ENCODE measurements around the gene EXTL2.

EXTL2 gene

DNA sequence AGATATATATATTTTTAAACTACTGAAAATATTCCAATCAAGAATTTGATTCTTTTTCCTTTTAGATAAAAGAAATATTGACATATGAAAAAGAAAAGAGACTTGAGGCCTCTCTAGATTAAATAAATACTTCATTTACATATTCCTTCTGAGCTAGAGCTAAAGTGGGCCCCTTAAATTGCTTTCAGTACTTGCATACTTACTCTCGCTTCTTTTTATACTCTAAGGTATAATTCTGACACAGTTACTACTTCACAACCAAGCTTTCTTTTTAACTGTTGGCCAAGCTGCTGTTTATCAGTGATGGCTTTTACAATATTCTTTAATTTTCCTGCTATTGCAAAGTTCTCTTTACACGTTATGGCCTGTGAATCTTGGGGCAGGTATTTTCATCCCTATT is 24.6 kb downstream of the EXTL2 start:
- Histone ChIP-seq H3K4me3 (replicated peaks; ENCODE audit: insufficient read depth, low read length) (no peak overlapping the region), H3K27ac (replicated peaks) (no peak overlapping the region), H3K27me3 (ENCODE audit: insufficient read depth, poor library complexity, severe bottlenecking) (no peaks in the 10 kb centered on the region)
- no peak for DNase-seq (ENCODE audit: low read depth in 1 of 2, low spot score in 1 of 2)
- TF ChIP-seq, protein P1, sequence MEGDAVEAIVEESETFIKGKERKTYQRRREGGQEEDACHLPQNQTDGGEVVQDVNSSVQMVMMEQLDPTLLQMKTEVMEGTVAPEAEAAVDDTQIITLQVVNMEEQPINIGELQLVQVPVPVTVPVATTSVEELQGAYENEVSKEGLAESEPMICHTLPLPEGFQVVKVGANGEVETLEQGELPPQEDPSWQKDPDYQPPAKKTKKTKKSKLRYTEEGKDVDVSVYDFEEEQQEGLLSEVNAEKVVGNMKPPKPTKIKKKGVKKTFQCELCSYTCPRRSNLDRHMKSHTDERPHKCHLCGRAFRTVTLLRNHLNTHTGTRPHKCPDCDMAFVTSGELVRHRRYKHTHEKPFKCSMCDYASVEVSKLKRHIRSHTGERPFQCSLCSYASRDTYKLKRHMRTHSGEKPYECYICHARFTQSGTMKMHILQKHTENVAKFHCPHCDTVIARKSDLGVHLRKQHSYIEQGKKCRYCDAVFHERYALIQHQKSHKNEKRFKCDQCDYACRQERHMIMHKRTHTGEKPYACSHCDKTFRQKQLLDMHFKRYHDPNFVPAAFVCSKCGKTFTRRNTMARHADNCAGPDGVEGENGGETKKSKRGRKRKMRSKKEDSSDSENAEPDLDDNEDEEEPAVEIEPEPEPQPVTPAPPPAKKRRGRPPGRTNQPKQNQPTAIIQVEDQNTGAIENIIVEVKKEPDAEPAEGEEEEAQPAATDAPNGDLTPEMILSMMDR (IDR thresholded peaks at IDR 0.05; ENCODE audit: insufficient read depth, low read length), result no peak
- TF ChIP-seq, protein P2, sequence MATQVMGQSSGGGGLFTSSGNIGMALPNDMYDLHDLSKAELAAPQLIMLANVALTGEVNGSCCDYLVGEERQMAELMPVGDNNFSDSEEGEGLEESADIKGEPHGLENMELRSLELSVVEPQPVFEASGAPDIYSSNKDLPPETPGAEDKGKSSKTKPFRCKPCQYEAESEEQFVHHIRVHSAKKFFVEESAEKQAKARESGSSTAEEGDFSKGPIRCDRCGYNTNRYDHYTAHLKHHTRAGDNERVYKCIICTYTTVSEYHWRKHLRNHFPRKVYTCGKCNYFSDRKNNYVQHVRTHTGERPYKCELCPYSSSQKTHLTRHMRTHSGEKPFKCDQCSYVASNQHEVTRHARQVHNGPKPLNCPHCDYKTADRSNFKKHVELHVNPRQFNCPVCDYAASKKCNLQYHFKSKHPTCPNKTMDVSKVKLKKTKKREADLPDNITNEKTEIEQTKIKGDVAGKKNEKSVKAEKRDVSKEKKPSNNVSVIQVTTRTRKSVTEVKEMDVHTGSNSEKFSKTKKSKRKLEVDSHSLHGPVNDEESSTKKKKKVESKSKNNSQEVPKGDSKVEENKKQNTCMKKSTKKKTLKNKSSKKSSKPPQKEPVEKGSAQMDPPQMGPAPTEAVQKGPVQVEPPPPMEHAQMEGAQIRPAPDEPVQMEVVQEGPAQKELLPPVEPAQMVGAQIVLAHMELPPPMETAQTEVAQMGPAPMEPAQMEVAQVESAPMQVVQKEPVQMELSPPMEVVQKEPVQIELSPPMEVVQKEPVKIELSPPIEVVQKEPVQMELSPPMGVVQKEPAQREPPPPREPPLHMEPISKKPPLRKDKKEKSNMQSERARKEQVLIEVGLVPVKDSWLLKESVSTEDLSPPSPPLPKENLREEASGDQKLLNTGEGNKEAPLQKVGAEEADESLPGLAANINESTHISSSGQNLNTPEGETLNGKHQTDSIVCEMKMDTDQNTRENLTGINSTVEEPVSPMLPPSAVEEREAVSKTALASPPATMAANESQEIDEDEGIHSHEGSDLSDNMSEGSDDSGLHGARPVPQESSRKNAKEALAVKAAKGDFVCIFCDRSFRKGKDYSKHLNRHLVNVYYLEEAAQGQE (IDR thresholded peaks at IDR 0.05; ENCODE audit: insufficient replicate concordance, low read depth), result no peak
- TF ChIP-seq POLR2AphosphoS5 (IDR thresholded peaks at IDR 0.05; ENCODE audit: low read depth) (no peak), SPI1 (IDR thresholded peaks at IDR 0.05; ENCODE audit: borderline replicate concordance, low read depth) (no peak), GABPA (IDR thresholded peaks at IDR 0.05; ENCODE audit: low read depth) (no peak)

DNA sequence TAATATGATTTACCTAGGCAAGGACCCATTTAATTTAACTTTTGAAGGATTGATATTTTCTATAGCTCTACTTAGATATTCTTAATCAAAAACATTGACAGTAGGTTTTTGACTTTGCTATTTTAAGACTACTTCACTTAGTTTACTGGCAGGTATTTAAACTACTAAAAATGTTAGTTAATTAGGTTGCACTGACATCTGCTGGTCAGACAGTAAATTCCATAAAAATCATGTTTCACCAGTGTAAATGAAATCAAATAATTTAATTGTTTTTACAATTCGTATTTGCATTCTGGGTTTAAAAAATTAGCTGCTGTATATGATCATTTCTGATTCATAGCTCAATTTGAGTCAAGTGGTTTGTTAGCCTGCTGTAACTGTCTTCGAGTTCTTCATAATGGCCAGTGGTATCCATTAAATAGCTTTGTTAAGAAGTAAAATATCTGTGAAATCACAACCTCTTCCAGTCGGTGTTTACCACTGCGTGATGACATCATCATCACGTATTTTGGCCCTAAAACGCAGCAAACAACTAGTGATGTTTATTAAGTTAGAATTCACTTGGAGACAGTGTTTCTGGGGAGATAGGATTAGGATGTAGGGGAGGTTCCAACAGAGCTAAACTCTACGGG is 26.2 kb downstream of the EXTL2 start:
- Histone ChIP-seq H3K27ac (replicated peaks) (no peak overlapping the region), H3K27me3 (ENCODE audit: insufficient read depth, poor library complexity, severe bottlenecking) (no peaks in the 10 kb centered on the region), H3K4me3 (replicated peaks; ENCODE audit: insufficient read depth, low read length) (no peak overlapping the region)
- DNase-seq (ENCODE audit: low read depth in 1 of 2, low spot score in 1 of 2), result no peak
- TF ChIP-seq SPI1 (IDR thresholded peaks at IDR 0.05; ENCODE audit: borderline replicate concordance, low read depth), result no peak
- TF ChIP-seq, protein P1 (IDR thresholded peaks at IDR 0.05; ENCODE audit: insufficient read depth, low read length), result peak; percentile 25

DNA sequence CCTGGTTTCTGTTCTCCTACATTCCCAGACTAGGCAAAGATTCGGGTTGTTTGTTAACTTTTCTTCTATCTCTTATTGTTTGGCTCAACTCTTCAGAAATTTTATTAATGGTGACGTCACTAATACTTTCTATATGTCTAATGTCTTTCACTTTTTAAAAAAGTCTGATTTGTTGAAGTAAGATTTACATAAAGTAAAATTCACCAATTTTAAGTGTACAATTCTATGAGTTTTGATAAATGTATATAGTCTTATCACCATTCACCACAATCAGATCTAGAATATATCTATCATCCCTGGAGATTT is 27.8 kb downstream of the EXTL2 start:
- TF ChIP-seq GABPA (IDR thresholded peaks at IDR 0.05; ENCODE audit: low read depth) (no peak), SPI1 (IDR thresholded peaks at IDR 0.05; ENCODE audit: borderline replicate concordance, low read depth) (no peak), POLR2AphosphoS5 (IDR thresholded peaks at IDR 0.05; ENCODE audit: low read depth) (no peak)
- TF ChIP-seq, protein P1 (IDR thresholded peaks at IDR 0.05; ENCODE audit: insufficient read depth, low read length), result no peak
- TF ChIP-seq, protein P2 (IDR thresholded peaks at IDR 0.05; ENCODE audit: insufficient replicate concordance, low read depth), result no peak
- Histone ChIP-seq H3K27me3 (ENCODE audit: insufficient read depth, poor library complexity, severe bottlenecking) (no peaks in the 10 kb centered on the region), H3K4me3 (replicated peaks; ENCODE audit: insufficient read depth, low read length) (no peak overlapping the region), H3K27ac (replicated peaks) (no peak overlapping the region)
- DNase-seq (ENCODE audit: low read depth in 1 of 2, low spot score in 1 of 2), result no peak
